ENCODE data around the gene PTGR2. TPM values are rescaled to one million over a fixed set of nuclear protein-coding genes. Genes with fewer than 3 reads are reported as not detected.
"Not testable (repeated sequence)": the region's sequence is repeated elsewhere in the genome, so short reads cannot be mapped to it uniquely, and the experiment has no call there.

Gene PTGR2
- total RNA-seq, 1 donor = 0.63 TPM

- peak overlapping the region; percentile 97 for H3K4me3 ChIP-seq (ENCODE audit: low read length)
- H3K9me3 ChIP-seq (ENCODE audit: low read depth, low read length) = no peaks in the 10 kb centered on the region
Observed at GRCh38 chr14:73887694-73888459, 36.2 kb downstream of the PTGR2 start.

GRCh38 chr14:73888460-73888725 lies 36.8 kb downstream of the PTGR2 start:
- H3K27me3 ChIP-seq (ENCODE audit: insufficient read depth, low read length) = no peaks in the 10 kb centered on the region
- no peaks in the 10 kb centered on the region for H3K9me3 ChIP-seq (ENCODE audit: low read depth, low read length)
- H3K4me1 ChIP-seq (ENCODE audit: insufficient read depth, low read length) = peaks cover 35% of the 10 kb centered on the region
- no peak overlapping the region for H3K4me3 ChIP-seq (ENCODE audit: low read length)

More at GRCh38 chr14:73887694-73888459, 36.2 kb downstream of the PTGR2 start:
- no peaks in the 10 kb centered on the region for H3K27me3 ChIP-seq (ENCODE audit: insufficient read depth, low read length)
- peaks cover 35% of the 10 kb centered on the region for H3K4me1 ChIP-seq (ENCODE audit: insufficient read depth, low read length)

GRCh38 chr14:73888971-73889370 lies 37.3 kb downstream of the PTGR2 start:
- Histone ChIP-seq H3K4me1 (ENCODE audit: insufficient read depth, low read length) (peaks cover 35% of the 10 kb centered on the region), H3K27me3 (ENCODE audit: insufficient read depth, low read length) (no peaks in the 10 kb centered on the region), H3K9me3 (ENCODE audit: low read depth, low read length) (no peaks in the 10 kb centered on the region), H3K4me3 (ENCODE audit: low read length) (no peak overlapping the region)

- Histone ChIP-seq H3K9me3 (ENCODE audit: low read depth, low read length) (no peaks in the 10 kb centered on the region), H3K4me1 (ENCODE audit: insufficient read depth, low read length) (peaks cover 35% of the 10 kb centered on the region), H3K27me3 (ENCODE audit: insufficient read depth, low read length) (no peaks in the 10 kb centered on the region), H3K4me3 (ENCODE audit: low read length) (no peak overlapping the region)
Observed at GRCh38 chr14:73889376-73889775, 37.7 kb downstream of the PTGR2 start.

GRCh38 chr14:73894180-73894687 lies 42.6 kb downstream of the PTGR2 start:
- H3K4me3 ChIP-seq (ENCODE audit: low read length); H3K4me1 ChIP-seq (ENCODE audit: insufficient read depth, low read length); H3K27me3 ChIP-seq (ENCODE audit: insufficient read depth, low read length); H3K9me3 ChIP-seq (ENCODE audit: low read depth, low read length): not testable (repeated sequence)

GRCh38 chr14:73895939-73896338 lies 44.3 kb downstream of the PTGR2 start:
- H3K4me1 ChIP-seq (ENCODE audit: insufficient read depth, low read length) = no peaks in the 10 kb centered on the region
- H3K4me3 ChIP-seq (ENCODE audit: low read length) = no peak overlapping the region
- H3K27me3 ChIP-seq (ENCODE audit: insufficient read depth, low read length) = no peaks in the 10 kb centered on the region
- no peaks in the 10 kb centered on the region for H3K9me3 ChIP-seq (ENCODE audit: low read depth, low read length)

GRCh38 chr14:73896521-73896920 lies 44.9 kb downstream of the PTGR2 start:
- no peaks in the 10 kb centered on the region for H3K27me3 ChIP-seq (ENCODE audit: insufficient read depth, low read length)
- H3K4me3 ChIP-seq (ENCODE audit: low read length) = no peak overlapping the region
- H3K9me3 ChIP-seq (ENCODE audit: low read depth, low read length) = no peaks in the 10 kb centered on the region
- no peaks in the 10 kb centered on the region for H3K4me1 ChIP-seq (ENCODE audit: insufficient read depth, low read length)

- H3K4me3 ChIP-seq (ENCODE audit: low read length) = no peak overlapping the region
- H3K9me3 ChIP-seq (ENCODE audit: low read depth, low read length) = no peaks in the 10 kb centered on the region
- no peaks in the 10 kb centered on the region for H3K4me1 ChIP-seq (ENCODE audit: insufficient read depth, low read length)
- H3K27me3 ChIP-seq (ENCODE audit: insufficient read depth, low read length) = no peaks in the 10 kb centered on the region
Observed at GRCh38 chr14:73903028-73903427, 51.4 kb downstream of the PTGR2 start.

- Histone ChIP-seq H3K4me3 (ENCODE audit: low read length) (no peak overlapping the region), H3K9me3 (ENCODE audit: low read depth, low read length) (no peaks in the 10 kb centered on the region), H3K27me3 (ENCODE audit: insufficient read depth, low read length) (no peaks in the 10 kb centered on the region), H3K4me1 (ENCODE audit: insufficient read depth, low read length) (no peaks in the 10 kb centered on the region)
Observed at GRCh38 chr14:73909681-73910080, 58.0 kb downstream of the PTGR2 start.

GRCh38 chr14:73913256-73913655 lies 61.6 kb downstream of the PTGR2 start:
- Histone ChIP-seq H3K4me1 (ENCODE audit: insufficient read depth, low read length) (no peaks in the 10 kb centered on the region), H3K4me3 (ENCODE audit: low read length) (no peak overlapping the region), H3K27me3 (ENCODE audit: insufficient read depth, low read length) (no peaks in the 10 kb centered on the region), H3K9me3 (ENCODE audit: low read depth, low read length) (no peaks in the 10 kb centered on the region)

GRCh38 chr14:73916324-73916723 lies 64.7 kb downstream of the PTGR2 start:
- no peaks in the 10 kb centered on the region for H3K9me3 ChIP-seq (ENCODE audit: low read depth, low read length)
- no peak overlapping the region for H3K4me3 ChIP-seq (ENCODE audit: low read length)
- H3K4me1 ChIP-seq (ENCODE audit: insufficient read depth, low read length) = no peaks in the 10 kb centered on the region
- H3K27me3 ChIP-seq (ENCODE audit: insufficient read depth, low read length) = no peaks in the 10 kb centered on the region

- not testable (repeated sequence) for H3K4me3 ChIP-seq (ENCODE audit: low read length); H3K27me3 ChIP-seq (ENCODE audit: insufficient read depth, low read length); H3K4me1 ChIP-seq (ENCODE audit: insufficient read depth, low read length); H3K9me3 ChIP-seq (ENCODE audit: low read depth, low read length)
Observed at GRCh38 chr14:73919457-73919856, 67.8 kb downstream of the PTGR2 start.

GRCh38 chr14:73924337-73924736 lies 72.7 kb downstream of the PTGR2 start:
- Histone ChIP-seq H3K9me3 (ENCODE audit: low read depth, low read length) (no peaks in the 10 kb centered on the region), H3K27me3 (ENCODE audit: insufficient read depth, low read length) (no peaks in the 10 kb centered on the region), H3K4me3 (ENCODE audit: low read length) (no peak overlapping the region), H3K4me1 (ENCODE audit: insufficient read depth, low read length) (no peaks in the 10 kb centered on the region)
